Iris pigment epithelial cell (primary cell): Measurements from ENCODE around the gene TCF4.

Experiments used
- DNase-seq: peaks from one replicate; pipeline ENCODE4 v3.0.0-alpha.2; 2011; ENCODE audit warnings: low read depth

The TCF4 gene

GRCh38 chr18:55296115-55296514 is 291.9 kb downstream of the TCF4 start:
- DNase-seq: no peak

GRCh38 chr18:55290898-55291297 is 297.1 kb downstream of the TCF4 start:
- DNase-seq: peak; percentile 55

GRCh38 chr18:55289775-55290174 is 298.2 kb downstream of the TCF4 start:
- DNase-seq: no peak

- no peak for DNase-seq
Observed at GRCh38 chr18:55289048-55289447, 298.9 kb downstream of the TCF4 start.

GRCh38 chr18:55287935-55288868 is 299.8 kb downstream of the TCF4 start:
- DNase-seq: no peak

- peak; percentile 19 for DNase-seq
Observed at GRCh38 chr18:55287149-55287806, 300.7 kb downstream of the TCF4 start.

GRCh38 chr18:55286257-55286825 is 301.7 kb downstream of the TCF4 start:
- DNase-seq: peak; percentile 59

GRCh38 chr18:55284614-55285013 is 303.4 kb downstream of the TCF4 start:
- DNase-seq: no peak

GRCh38 chr18:55283309-55283708 is 304.7 kb downstream of the TCF4 start:
- no peak for DNase-seq

GRCh38 chr18:55280503-55280902 is 307.5 kb downstream of the TCF4 start:
- DNase-seq: peak; percentile 45

GRCh38 chr18:55275039-55275901 is 312.7 kb downstream of the TCF4 start:
- peak; percentile 73 for DNase-seq

GRCh38 chr18:55272510-55273243 is 315.3 kb downstream of the TCF4 start:
- peak; percentile 38 for DNase-seq

- no peak for DNase-seq
Observed at GRCh38 chr18:55269622-55270021, 318.4 kb downstream of the TCF4 start.

- DNase-seq: no peak
Observed at GRCh38 chr18:55268628-55269275, 319.2 kb downstream of the TCF4 start.

GRCh38 chr18:55268151-55268601 is 319.8 kb downstream of the TCF4 start:
- peak; percentile 36 for DNase-seq

GRCh38 chr18:55266981-55267380 is 321.0 kb downstream of the TCF4 start:
- DNase-seq: no peak

- peak; percentile 86 for DNase-seq
Observed at GRCh38 chr18:55265984-55266383, 322.0 kb downstream of the TCF4 start.

- DNase-seq: no peak
Observed at GRCh38 chr18:55265130-55265675, 322.8 kb downstream of the TCF4 start.

- peak; percentile 59 for DNase-seq
Observed at GRCh38 chr18:55264108-55264507, 323.9 kb downstream of the TCF4 start.

- no peak for DNase-seq
Observed at GRCh38 chr18:55262021-55262560, 325.9 kb downstream of the TCF4 start.
